HepG2 (cell line): ENCODE data around the gene PRKAG1.

Source experiments
- TF ChIP-seq, protein P1 (sequence below): sonication (generic); formaldehyde crosslinking; IDR thresholded peaks from 2 replicates; pipeline ENCODE4 v1.4.0; 2020; ENCODE audit warnings: missing genetic modification reagents, borderline replicate concordance
- TF ChIP-seq, protein P2 (sequence below), 2 experiments: sonication (generic) in 1 of 2; formaldehyde crosslinking in 1 of 2; IDR thresholded peaks; 2 replicates each; pipeline versions ENCODE4 v1.4.0 to v1.6.1; 2018 to 2020; ENCODE audit warnings: missing genetic modification reagents in 2 of 2, borderline replicate concordance in 1 of 2, low read depth in 1 of 2, mild to moderate bottlenecking in 1 of 2, missing biosample characterization in 1 of 2

DNA sequence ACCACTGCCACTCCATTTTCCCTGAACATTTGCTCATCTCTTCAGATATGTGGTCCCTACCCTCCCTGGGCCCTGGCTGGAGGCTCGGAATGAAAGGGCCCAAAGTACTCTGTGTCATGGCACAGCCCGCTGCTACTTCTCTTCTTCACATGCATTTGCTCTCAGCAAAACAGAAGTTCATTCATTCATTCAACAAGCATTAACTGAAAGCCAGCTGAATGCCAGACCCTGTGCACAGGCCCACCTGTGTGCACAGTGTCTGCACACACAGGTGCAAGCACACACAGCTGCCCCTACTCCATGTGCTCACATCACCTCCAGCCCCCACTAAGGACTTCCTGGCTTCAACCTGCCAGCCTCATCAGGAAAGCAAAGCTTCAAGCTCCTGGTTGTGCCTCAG, 32.7 kb downstream of the PRKAG1 start:
- TF ChIP-seq, protein P1, sequence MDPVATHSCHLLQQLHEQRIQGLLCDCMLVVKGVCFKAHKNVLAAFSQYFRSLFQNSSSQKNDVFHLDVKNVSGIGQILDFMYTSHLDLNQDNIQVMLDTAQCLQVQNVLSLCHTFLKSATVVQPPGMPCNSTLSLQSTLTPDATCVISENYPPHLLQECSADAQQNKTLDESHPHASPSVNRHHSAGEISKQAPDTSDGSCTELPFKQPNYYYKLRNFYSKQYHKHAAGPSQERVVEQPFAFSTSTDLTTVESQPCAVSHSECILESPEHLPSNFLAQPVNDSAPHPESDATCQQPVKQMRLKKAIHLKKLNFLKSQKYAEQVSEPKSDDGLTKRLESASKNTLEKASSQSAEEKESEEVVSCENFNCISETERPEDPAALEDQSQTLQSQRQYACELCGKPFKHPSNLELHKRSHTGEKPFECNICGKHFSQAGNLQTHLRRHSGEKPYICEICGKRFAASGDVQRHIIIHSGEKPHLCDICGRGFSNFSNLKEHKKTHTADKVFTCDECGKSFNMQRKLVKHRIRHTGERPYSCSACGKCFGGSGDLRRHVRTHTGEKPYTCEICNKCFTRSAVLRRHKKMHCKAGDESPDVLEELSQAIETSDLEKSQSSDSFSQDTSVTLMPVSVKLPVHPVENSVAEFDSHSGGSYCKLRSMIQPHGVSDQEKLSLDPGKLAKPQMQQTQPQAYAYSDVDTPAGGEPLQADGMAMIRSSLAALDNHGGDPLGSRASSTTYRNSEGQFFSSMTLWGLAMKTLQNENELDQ = no peak
- TF ChIP-seq, protein P2, sequence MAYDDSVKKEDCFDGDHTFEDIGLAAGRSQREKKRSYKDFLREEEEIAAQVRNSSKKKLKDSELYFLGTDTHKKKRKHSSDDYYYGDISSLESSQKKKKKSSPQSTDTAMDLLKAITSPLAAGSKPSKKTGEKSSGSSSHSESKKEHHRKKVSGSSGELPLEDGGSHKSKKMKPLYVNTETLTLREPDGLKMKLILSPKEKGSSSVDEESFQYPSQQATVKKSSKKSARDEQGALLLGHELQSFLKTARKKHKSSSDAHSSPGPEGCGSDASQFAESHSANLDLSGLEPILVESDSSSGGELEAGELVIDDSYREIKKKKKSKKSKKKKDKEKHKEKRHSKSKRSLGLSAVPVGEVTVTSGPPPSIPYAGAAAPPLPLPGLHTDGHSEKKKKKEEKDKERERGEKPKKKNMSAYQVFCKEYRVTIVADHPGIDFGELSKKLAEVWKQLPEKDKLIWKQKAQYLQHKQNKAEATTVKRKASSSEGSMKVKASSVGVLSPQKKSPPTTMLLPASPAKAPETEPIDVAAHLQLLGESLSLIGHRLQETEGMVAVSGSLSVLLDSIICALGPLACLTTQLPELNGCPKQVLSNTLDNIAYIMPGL (CRISPR knock-in tag; IDR thresholded peaks at IDR 0.05; ENCODE audit: borderline replicate concordance in 1 of 2, low read depth in 1 of 2) = no peak
